HG03095 (cell line): ENCODE results near the gene RRAGC.
"Not testable (repeated sequence)": the region's sequence is repeated elsewhere in the genome, so short reads cannot be mapped to it uniquely, and the experiment has no call there.

ENCODE experiments used
- ATAC-seq: cut with Tn5 transposase; IDR thresholded peaks from one replicate; pipeline ENCODE4 v1.9.1; 2021; ENCODE audit warnings: moderate library complexity; ENCODE audit not compliant: unreplicated experiment

RRAGC gene

GRCh38 chr1:38817267-38818174, 42.1 kb downstream of the RRAGC start:
- ATAC-seq, result no peak

- ATAC-seq, result peak; percentile 84
These were observed 43.5 kb downstream of the RRAGC start for GRCh38 chr1:38815903-38816627.

- ATAC-seq, result no peak
These were observed 44.5 kb downstream of the RRAGC start for GRCh38 chr1:38814984-38815464.

GRCh38 chr1:38814444-38814983, 45.1 kb downstream of the RRAGC start:
- ATAC-seq, result no peak

GRCh38 chr1:38812981-38813380, 46.6 kb downstream of the RRAGC start:
- no peak for ATAC-seq

GRCh38 chr1:38811466-38811865, 48.1 kb downstream of the RRAGC start:
- ATAC-seq, result not testable (repeated sequence)

GRCh38 chr1:38806090-38806489, 53.5 kb downstream of the RRAGC start:
- no peak for ATAC-seq

GRCh38 chr1:38805036-38805435, 54.5 kb downstream of the RRAGC start:
- ATAC-seq, result no peak

- no peak for ATAC-seq
These were observed 55.3 kb downstream of the RRAGC start for GRCh38 chr1:38804062-38804886.

GRCh38 chr1:38803647-38804046, 55.9 kb downstream of the RRAGC start:
- ATAC-seq, result no peak

GRCh38 chr1:38800720-38801671, 58.6 kb downstream of the RRAGC start:
- no peak for ATAC-seq

- no peak for ATAC-seq
These were observed 66.3 kb downstream of the RRAGC start for GRCh38 chr1:38793299-38793698.

GRCh38 chr1:38791892-38792291, 67.7 kb downstream of the RRAGC start:
- no peak for ATAC-seq

- no peak for ATAC-seq
These were observed 68.4 kb downstream of the RRAGC start for GRCh38 chr1:38791164-38791515.

- no peak for ATAC-seq
These were observed 69.0 kb downstream of the RRAGC start for GRCh38 chr1:38790422-38791163.

GRCh38 chr1:38789498-38790169, 69.9 kb downstream of the RRAGC start:
- ATAC-seq, result no peak

GRCh38 chr1:38788341-38789336, 70.9 kb downstream of the RRAGC start:
- ATAC-seq, result no peak
